ENCODE measurements around the gene RMND1.
"Not testable (repeated sequence)": the region's sequence is repeated elsewhere in the genome, so short reads cannot be mapped to it uniquely, and the experiment has no call there.

The RMND1 gene

DNA sequence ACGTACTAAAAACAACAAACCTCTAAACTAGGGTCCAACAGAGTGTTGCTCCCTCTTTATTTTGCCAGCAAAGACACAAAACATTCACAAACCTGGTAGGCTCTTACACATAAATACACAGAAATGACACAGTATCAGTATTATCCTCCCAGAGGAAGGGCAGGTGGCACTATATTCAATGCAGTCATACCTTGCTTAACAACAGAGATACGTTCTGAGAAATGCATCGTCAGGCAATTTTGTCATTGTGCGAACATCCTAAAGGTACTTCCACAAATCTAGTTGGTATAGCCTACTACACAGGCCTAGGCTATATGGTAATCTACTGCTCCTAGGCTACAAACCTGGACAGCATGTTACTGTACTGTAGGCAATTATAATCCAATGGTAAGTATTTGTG, 70.2 kb downstream of the RMND1 start:
- DNase-seq: no peak

DNA sequence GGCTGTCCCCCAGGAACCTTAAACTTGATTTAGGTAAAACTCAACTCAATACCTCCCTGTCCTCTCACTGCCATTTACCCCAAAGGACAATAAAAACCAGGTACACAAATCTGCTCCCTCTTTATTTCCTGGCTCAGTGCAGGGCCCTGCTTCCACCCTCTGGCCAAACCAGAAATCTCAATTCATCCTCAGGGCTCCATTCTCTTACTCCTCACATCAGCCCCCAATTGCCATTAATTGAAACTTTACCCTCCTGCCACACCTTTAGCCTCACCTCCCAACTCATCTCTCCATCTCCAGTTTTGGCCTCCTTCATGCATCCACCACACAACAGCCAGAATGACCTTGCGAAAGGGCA, 71.1 kb downstream of the RMND1 start:
- DNase-seq: no peak

DNA sequence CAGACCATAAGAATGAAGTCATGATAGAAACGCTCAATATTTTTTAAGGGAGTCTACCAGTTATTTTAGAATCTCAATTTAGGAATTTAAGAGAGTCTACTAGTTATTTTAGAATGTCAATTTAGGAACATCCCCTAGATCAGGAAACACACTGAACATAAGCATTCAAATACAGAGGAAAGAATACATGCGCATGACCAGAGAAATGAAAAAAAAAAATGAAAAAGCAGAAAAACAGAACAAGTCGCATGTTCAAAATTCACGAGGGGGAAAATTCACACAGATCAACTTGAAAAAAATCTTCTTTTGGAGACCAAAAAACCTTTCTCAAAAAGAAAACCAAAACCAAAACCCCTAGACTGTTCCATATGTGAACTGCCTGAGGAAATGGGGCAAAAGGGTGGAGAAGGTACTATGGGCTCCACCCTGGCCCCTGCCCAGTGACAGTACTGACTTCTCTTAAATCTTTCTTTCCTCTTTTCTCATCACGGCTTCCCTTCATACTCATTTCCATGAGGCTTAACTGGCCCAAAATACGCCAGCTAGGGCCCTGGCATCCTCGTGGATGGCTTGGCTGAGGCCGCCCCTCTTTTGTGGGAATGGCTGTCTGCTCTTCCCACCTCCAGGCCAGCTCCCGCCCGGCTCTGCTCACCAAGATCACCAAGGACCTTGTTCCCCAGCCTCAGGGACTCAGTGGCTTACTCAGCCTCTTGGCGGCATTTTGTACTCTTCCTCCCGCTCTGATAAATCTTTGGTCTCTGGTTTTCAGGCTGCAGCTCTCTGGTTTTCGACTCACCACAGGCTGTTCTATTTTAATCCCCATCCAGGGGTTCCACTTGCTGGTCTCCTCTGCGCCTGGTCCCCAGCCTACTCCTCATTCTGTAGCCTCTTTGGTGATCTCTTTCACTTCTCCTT, 71.7 kb downstream of the RMND1 start:
- DNase-seq: no peak

DNA sequence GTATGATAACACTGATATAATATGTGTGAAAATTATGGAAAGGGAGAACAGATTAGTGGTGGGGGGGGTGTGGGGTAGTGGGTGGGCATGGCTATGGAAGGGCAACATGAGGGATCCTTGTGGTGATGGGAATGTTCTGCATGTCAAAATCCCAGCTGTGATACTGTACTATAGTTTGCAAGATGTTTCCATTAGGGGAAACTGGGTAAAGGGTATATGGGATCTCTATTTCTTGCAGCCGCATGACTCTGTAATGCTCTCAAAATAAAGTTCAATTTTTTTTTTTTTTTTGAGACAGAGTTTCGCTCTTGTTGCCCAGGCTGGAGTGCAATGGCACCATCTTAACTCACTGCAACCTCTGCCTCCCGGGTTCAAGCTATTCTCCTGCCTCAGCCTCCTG, 74.8 kb downstream of the RMND1 start:
- no peak for DNase-seq

DNA sequence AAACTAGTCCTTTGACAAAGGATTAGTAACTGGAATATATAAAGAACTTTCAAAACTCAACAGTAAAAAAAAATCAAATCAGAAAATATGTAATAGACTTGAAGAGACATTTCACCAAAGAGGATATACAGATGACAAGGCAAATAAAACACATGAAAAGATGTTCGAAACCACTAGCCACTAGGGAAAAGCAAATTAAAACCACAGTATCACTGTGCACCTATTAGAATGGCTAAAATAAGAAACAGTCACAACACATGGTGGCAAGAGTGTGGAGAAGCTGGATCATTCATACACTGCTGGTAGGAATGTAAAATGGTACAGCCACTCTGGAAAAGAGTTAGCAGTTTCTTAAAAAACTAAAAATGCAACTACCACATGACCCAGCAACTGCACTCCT, 75.5 kb downstream of the RMND1 start:
- DNase-seq: no peak

DNA sequence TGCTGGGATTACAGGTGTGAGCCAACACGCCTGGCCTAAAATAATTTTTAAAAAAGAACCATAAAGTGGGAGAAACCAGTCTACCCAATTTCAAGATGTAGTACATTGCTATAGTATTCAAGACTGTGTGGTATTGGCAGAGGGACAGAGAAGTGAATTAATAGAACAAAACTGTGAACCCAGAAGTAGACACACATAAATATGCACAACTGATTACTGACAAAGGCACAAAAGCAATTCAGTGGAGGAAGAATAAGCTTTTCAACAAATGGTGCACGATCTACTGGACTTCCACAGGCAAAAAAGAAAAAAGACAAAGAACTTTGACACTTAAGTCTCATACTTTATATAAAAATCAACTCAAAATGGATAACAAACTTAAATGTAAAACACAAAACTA, 76.1 kb downstream of the RMND1 start:
- no peak for DNase-seq

DNA sequence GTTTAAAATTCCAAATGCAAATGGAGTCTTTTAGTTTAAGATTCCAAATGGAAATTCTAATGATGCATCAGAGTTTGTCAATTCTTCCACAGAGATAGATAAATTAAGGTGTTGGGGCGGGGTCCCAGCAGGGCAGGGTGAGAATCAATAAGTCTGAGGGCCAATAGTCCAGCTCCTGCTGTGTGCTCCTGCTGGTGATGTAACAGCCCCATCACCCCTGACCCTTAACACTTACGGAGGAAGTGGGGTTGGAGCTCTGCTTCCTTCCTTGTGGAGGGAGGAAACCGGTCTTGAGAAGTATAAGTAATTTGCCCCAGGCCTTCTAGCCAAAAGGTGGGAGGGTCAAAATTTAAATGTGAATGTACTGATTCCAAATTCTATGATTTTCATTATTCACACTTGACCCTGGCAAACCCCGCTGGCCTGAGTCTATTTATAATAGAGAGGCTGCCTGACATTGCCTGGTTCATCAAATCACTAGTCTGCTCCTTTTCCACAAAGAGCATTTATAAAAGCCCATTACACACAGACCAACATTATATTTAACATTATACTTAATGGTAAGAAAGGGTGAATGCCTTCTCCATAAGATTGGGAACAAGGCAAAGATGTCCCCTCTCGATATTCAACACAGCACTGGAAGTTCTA, 77.8 kb downstream of the RMND1 start:
- no peak for DNase-seq

DNA sequence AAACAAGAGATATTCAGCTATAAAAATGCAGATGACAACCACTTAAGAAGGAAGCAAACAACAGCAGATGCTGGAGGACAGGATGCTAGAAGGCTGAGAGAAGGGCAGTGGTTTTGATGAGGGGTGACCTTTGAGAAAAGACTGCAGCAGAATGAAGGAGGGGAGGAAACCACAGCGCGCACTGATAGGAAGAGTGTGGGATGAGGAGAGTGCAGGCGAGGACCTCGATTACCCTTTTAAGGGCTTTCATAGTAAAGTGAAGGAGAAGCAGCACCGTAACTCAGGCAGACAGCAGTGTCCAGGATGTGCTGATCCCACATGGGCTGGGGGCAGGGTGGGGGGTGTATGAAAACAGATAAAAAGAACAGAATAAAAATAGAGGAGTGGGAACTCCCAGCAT, 79.8 kb downstream of the RMND1 start:
- DNase-seq: no peak

DNA sequence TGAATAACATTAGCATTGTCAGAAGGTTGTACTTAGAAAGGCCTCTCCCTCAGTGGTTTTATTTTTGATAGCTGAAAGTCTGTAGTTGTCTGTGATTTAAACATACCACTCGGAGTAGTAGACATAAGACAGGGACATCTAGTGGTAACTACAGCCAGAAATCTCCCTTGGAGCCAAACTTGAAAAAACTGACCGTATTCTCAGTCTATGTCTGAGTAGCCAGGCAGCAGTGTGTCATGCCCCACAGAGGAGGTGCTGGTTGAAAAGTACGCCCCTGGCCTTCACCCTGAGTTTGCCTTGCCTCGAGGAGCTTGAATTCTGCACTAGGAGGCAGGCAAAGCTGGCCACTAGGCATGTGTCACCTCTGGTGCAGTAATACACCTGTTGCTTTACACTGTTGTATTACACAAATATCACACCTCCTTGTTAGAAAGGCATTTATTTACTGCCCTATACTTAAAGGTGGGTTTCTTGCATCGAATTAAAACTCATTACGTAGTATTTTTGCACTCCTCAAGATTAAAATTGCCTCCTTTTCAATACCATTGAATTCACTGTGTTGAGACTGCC, 81.3 kb downstream of the RMND1 start:
- no peak for DNase-seq

DNA sequence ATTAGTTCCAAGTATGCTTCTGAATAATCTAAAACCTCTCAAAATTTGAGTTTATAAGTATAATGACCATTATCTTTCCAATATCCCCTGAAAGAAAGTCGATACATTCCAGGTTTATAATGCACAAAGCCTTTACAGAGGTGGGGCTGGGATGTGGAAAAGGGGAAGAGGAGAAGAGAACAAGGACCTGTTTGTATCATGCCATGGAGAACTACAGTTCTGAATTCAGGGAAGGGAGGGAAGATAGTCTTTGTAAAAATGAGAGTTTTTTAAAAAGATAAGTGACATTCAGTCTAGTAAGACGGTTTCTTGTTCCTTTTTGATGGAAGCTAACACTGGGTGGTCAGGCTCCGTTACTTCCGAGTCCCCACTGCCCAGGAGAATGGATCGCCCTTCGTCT, 86.7 kb downstream of the RMND1 start:
- no peak for DNase-seq

DNA sequence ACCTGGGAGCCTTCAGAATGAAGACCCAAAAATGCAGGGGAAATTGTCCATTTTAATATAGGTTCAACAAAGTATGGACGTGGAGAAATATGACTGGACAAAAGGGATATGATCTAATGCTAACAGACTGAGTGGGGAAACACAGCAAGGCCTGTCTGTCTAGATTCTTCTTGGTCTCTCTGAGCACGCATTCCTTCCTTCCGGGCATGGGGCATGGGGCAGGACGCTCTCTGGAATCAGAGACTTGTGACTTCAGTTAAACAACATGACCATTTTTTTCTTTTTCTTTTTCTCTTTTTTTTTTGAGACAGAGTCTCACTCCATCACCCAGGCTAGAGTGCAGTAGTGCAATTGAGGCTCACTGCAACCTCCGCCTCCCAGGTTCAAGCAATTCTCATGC, 92.4 kb downstream of the RMND1 start:
- DNase-seq: no peak

DNA sequence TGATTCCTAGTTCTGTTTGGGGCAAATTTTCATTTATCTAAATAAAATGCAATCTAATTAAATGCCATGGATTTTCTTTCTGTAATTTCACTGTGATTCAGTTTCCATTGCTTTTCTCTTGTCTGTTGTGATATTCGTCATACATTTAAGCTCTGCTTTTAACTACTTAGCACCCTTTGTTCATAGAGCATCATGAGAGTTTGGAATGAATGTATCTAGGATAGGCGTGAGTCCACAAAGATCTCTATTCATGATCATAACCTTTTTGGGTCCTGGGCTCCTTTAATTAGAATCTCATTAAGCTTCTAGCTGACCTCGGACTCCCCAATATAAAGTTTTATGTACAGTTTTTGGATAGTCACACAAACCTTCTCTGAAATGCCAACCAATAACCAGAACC, 93.5 kb downstream of the RMND1 start:
- DNase-seq: no peak

DNA sequence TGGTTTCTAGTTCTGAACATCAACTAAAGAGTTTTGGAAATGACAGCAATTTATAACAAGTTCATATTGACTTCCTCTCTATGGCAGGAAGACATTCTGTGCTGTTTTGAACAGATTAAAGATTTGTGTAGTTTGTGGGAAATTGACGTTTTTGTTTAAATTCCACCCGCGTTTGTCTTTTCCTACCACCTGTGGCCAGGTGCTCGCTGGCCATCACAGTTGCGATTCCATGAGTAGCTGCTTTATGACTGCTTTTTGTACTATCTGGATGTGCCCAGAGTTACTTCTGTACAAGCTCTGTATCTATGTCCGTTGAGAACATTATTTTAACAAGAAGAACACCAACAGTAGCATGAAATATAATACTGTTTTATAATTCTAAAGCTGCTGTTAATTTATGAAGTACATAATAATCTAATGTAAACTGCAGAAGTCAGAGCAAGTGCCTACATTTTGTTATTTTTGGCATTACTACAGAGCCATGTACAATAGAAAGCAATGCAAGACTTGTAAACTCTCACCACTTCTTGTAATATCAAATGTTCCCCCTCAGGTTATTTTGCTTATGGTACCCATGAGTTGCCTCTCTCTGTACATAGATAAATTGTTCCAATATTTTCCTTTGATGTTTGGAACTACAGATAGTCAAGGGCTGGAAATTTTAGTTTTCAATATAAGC, 94.0 kb downstream of the RMND1 start:
- no peak for DNase-seq

DNA sequence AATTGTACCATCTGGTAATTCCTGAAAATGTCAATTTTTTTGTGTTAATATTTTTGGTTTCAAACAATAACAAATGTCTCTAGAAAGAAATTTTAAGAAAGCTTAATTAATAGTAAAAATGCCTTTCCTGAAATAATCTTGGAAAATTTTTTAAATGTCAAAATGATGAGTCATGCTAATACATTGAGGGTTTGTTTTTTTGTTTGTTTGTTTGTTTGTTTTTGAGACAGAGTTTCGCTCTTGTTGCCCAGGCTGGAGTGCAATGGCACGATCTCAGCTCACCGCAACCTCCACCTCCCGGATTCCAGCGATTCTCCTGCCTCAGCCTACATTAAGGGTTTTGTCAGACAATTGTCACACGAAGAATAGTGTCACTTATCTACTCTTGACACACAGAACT, 94.9 kb downstream of the RMND1 start:
- DNase-seq: not testable (repeated sequence)

Data from SHP77 treated with DMSO at 0.1 percent for 48 hours (cell line).